Measurements from ENCODE around the gene BAHCC1. TPM values are rescaled to one million over a fixed set of nuclear protein-coding genes. Genes with fewer than 3 reads are reported as not detected.
"Not testable (repeated sequence)": the region's sequence is repeated elsewhere in the genome, so short reads cannot be mapped to it uniquely, and the experiment has no call there.

The BAHCC1 gene
- total RNA-seq, 5 donors from 2014 or later (not counting 1 experiment from before 2014, with no cell fraction given) = 0.23 to 0.82 (median 0.33) TPM

GRCh38 chr17:81425716-81426392 is 30.6 kb downstream of the BAHCC1 start:
- DNase-seq = peak in 1 of 35 experiments; percentile 22
- H3K4me3 Mint-ChIP-seq; H3K9me3 ChIP-seq; POLR2A ChIA-PET; H3K36me3 Mint-ChIP-seq; H3K27ac ChIP-seq (ENCODE audit: low read length); H3K4me3 ChIP-seq (ENCODE audit: control insufficient read depth in 1 of 2, extremely low read depth in 1 of 2, low read length in 1 of 2); H3K27ac Mint-ChIP-seq; ATAC-seq (replicated peaks in 1 of 4); CTCF ChIA-PET; H3K36me3 ChIP-seq (ENCODE audit: control insufficient read depth in 2 of 2, extremely low read depth in 1 of 2, insufficient read depth in 1 of 2, low read length in 1 of 2); H3K9me3 Mint-ChIP-seq: not testable (repeated sequence)
- Histone ChIP-seq H3K4me1 (ENCODE audit: control insufficient read depth in 1 of 2, extremely low read depth in 1 of 2, insufficient read depth in 2 of 2, low read length in 2 of 2) (peaks cover 0 to 48% of the 10 kb centered on the region in 2 experiments), H3K27me3 (replicated peaks in 1 of 2; ENCODE audit: control insufficient read depth in 2 of 2, extremely low read depth in 1 of 2, insufficient read depth in 2 of 2, low read length in 1 of 2) (peaks cover 0 to 74% of the 10 kb centered on the region in 2 experiments)
- 21% methylated on average over 3 of the region's 4 CpGs for WGBS (ENCODE audit: insufficient coverage)
- Mint-ChIP-seq H3K4me1 (peaks cover 0 to 13% (median 11%) of the 10 kb centered on the region in 3 donors), H3K27me3 (peaks cover 0 to 20% of the 10 kb centered on the region in 2 donors)

GRCh38 chr17:81426393-81427172 is 31.3 kb downstream of the BAHCC1 start:
- H3K9me3 ChIP-seq = no peaks in the 10 kb centered on the region
- Mint-ChIP-seq H3K27me3 (peaks cover 0 to 24% of the 10 kb centered on the region in 2 donors), H3K4me1 (peaks cover 0 to 13% (median 11%) of the 10 kb centered on the region in 3 donors), H3K27ac (no peak overlapping the region), H3K36me3 (no peaks in the 10 kb centered on the region), H3K4me3 (no peak overlapping the region), H3K9me3 (no peaks in the 10 kb centered on the region)
- ChIA-PET POLR2A (no interaction called here), CTCF (no interaction called here)
- peaks cover 0 to 74% of the 10 kb centered on the region in 2 experiments for H3K27me3 ChIP-seq (replicated peaks in 1 of 2; ENCODE audit: control insufficient read depth in 2 of 2, extremely low read depth in 1 of 2, insufficient read depth in 2 of 2, low read length in 1 of 2)
- DNase-seq (peak in 1 of 35 experiments; percentile 26), ATAC-seq (replicated peaks in 1 of 4) (no peak)
- H3K36me3 ChIP-seq (ENCODE audit: control insufficient read depth in 2 of 2, extremely low read depth in 1 of 2, insufficient read depth in 1 of 2, low read length in 1 of 2) = no peaks in the 10 kb centered on the region
- 12% methylated on average over 18 of the region's 22 CpGs for whole genome bisulfite sequencing (ENCODE audit: insufficient coverage)
- H3K27ac ChIP-seq (ENCODE audit: low read length) = no peak overlapping the region
- peaks cover 0 to 48% of the 10 kb centered on the region in 2 experiments for H3K4me1 ChIP-seq (ENCODE audit: control insufficient read depth in 1 of 2, extremely low read depth in 1 of 2, insufficient read depth in 2 of 2, low read length in 2 of 2)
- H3K4me3 ChIP-seq (ENCODE audit: control insufficient read depth in 1 of 2, extremely low read depth in 1 of 2, low read length in 1 of 2) = no peak overlapping the region

DNA sequence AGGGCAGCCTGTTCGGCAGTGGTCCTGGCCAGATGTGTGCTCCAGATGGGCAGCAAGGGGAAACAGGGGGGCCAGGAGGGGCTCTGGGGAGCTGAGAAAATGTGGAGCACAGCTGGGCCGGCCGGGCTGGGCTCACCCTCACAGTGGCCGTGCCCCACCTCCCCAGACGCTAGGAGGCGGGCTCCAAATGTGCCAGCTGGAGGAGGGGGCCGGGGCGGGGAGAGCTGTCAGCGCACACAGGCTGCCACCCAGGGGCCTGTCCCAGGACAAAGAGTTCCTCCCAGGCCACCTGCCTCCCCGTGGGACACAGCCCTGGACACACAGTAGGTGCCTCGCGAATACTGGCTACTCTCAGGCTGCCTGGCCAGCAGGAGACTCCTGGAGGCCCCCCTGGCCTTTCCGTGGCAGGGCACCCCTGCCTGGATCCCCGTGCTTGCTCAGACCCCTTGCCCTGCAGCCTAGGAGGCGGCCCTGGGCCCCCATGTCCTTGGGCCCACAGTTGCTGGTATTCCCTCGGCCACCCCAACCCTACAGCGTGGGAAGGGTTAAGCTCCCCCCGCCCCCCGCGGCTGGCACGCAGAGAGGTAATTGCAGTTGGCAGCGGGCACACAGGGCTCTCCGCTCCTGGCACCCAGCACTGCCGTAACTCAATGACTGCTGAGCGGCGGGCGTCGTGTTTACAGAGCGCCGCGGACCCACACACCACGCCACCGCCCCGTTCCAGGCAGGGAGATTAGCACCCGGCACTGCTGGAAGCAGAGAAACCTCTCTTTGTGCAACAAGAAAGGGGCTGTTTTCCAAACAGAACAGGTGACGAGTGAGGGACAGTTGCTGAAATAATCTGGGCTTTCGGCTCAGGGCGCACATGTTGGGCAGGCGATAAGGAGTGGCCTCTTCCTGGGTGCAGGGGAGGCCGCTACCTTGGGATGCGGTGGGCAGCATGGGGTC is 32.2 kb downstream of the BAHCC1 start:
- Mint-ChIP-seq H3K36me3 (no peaks in the 10 kb centered on the region), H3K4me1 (peaks cover 0 to 13% (median 11%) of the 10 kb centered on the region in 3 donors), H3K27me3 (peaks cover 0 to 28% of the 10 kb centered on the region in 2 donors), H3K4me3 (peak overlapping the region in 1 of 3 donors; percentile 60), H3K9me3 (no peaks in the 10 kb centered on the region), H3K27ac (no peak overlapping the region)
- DNase-seq (peak in 6 of 35 experiments; percentile 9 to 36 (median 17)), ATAC-seq (replicated peaks in 1 of 4) (peak in 3 of 4 experiments; percentile 32 to 42 (median 40))
- CTCF ChIA-PET = no interaction called here
- Histone ChIP-seq H3K27ac (ENCODE audit: low read length) (no peak overlapping the region), H3K9me3 (no peaks in the 10 kb centered on the region), H3K27me3 (replicated peaks in 1 of 2; ENCODE audit: control insufficient read depth in 2 of 2, extremely low read depth in 1 of 2, insufficient read depth in 2 of 2, low read length in 1 of 2) (peaks cover 0 to 74% of the 10 kb centered on the region in 2 experiments), H3K4me1 (ENCODE audit: control insufficient read depth in 1 of 2, extremely low read depth in 1 of 2, insufficient read depth in 2 of 2, low read length in 2 of 2) (peaks cover 0 to 48% of the 10 kb centered on the region in 2 experiments), H3K36me3 (ENCODE audit: control insufficient read depth in 2 of 2, extremely low read depth in 1 of 2, insufficient read depth in 1 of 2, low read length in 1 of 2) (no peaks in the 10 kb centered on the region), H3K4me3 (ENCODE audit: control insufficient read depth in 1 of 2, extremely low read depth in 1 of 2, low read length in 1 of 2) (peak overlapping the region in 1 of 2 donors; percentile 27)
- WGBS (ENCODE audit: insufficient coverage) = 7% methylated on average over 36 of the region's 41 CpGs
- POLR2A ChIA-PET = no interaction called here

DNA sequence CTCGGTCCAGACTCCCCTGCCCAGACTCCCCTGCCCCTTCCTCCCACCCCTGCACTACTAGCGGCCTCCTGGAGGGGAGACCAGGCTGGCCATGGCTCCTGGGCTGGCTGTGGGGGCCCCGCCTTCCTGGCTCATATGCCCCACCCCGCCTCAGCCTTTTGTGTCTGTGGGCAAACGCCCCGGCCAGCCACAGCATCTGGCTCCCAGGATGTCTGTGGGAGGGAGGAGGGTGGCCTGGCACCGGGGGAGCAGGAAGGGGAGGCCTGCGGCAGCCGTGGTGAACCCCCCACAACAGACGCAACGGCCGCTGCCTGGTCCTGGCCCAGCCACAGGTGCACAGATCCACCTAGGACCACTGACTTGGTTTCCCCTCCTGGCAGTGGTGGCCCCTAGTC is 32.9 kb downstream of the BAHCC1 start:
- no peaks in the 10 kb centered on the region for H3K36me3 ChIP-seq (ENCODE audit: control insufficient read depth in 2 of 2, extremely low read depth in 1 of 2, insufficient read depth in 1 of 2, low read length in 1 of 2)
- H3K4me1 ChIP-seq (ENCODE audit: control insufficient read depth in 1 of 2, extremely low read depth in 1 of 2, insufficient read depth in 2 of 2, low read length in 2 of 2) = peaks cover 0 to 48% of the 10 kb centered on the region in 2 experiments
- ATAC-seq (replicated peaks in 1 of 4) (peak; percentile 15 to 28 (median 18)), DNase-seq (peak in 5 of 35 experiments; percentile 9 to 37 (median 18))
- peaks cover 0 to 75% of the 10 kb centered on the region in 2 experiments for H3K27me3 ChIP-seq (replicated peaks in 1 of 2; ENCODE audit: control insufficient read depth in 2 of 2, extremely low read depth in 1 of 2, insufficient read depth in 2 of 2, low read length in 1 of 2)
- Mint-ChIP-seq H3K9me3 (no peaks in the 10 kb centered on the region), H3K27ac (no peak overlapping the region), H3K4me3 (peak overlapping the region in 1 of 3 donors; percentile 60), H3K4me1 (peaks cover 0 to 13% (median 11%) of the 10 kb centered on the region in 3 donors), H3K36me3 (no peaks in the 10 kb centered on the region), H3K27me3 (peaks cover 0 to 32% of the 10 kb centered on the region in 2 donors)
- no peaks in the 10 kb centered on the region for H3K9me3 ChIP-seq
- no peak overlapping the region for H3K27ac ChIP-seq (ENCODE audit: low read length)
- CTCF ChIA-PET = interaction anchor here in 1 of 2 donors (0.6 kb wide), 1 partner anchor 384 kb away, joined by 7 read pairs; no protein-coding TSS in a partner anchor
- 0% methylated on average over 6 of the region's 12 CpGs for WGBS (ENCODE audit: insufficient coverage)
- no peak overlapping the region for H3K4me3 ChIP-seq (ENCODE audit: control insufficient read depth in 1 of 2, extremely low read depth in 1 of 2, low read length in 1 of 2)
- POLR2A ChIA-PET = no interaction called here

DNA sequence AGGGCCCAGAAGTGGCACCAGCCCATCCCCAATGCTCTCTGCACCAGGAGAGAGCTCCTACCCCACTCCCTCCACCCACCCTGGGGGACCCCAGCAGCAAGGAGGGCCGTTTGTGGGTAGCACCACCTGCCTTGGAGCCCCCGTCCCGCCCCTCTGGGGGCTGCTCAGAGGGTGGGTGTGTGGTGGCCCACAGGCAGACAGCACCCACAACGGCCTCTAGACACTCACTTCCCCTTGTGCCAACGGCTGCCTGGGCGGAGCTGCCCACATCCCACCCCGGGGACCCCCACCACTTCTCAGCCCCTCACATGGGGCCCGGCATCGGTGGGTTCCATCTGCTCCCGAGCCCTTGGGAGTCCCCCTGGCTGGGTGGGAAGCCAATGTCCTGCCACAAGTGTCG is 33.3 kb downstream of the BAHCC1 start:
- Histone ChIP-seq H3K9me3 (no peaks in the 10 kb centered on the region), H3K27ac (ENCODE audit: low read length) (no peak overlapping the region), H3K36me3 (ENCODE audit: control insufficient read depth in 2 of 2, extremely low read depth in 1 of 2, insufficient read depth in 1 of 2, low read length in 1 of 2) (no peaks in the 10 kb centered on the region), H3K27me3 (replicated peaks in 1 of 2; ENCODE audit: control insufficient read depth in 2 of 2, extremely low read depth in 1 of 2, insufficient read depth in 2 of 2, low read length in 1 of 2) (peaks cover 0 to 76% of the 10 kb centered on the region in 2 experiments), H3K4me1 (ENCODE audit: control insufficient read depth in 1 of 2, extremely low read depth in 1 of 2, insufficient read depth in 2 of 2, low read length in 2 of 2) (peaks cover 0 to 48% of the 10 kb centered on the region in 2 experiments), H3K4me3 (ENCODE audit: control insufficient read depth in 1 of 2, extremely low read depth in 1 of 2, low read length in 1 of 2) (no peak overlapping the region)
- Mint-ChIP-seq H3K27ac (peak overlapping the region in 1 of 2 donors; percentile 8), H3K27me3 (peaks cover 0 to 34% of the 10 kb centered on the region in 2 donors), H3K4me1 (peaks cover 0 to 13% (median 11%) of the 10 kb centered on the region in 3 donors), H3K9me3 (no peaks in the 10 kb centered on the region), H3K4me3 (peak overlapping the region in 1 of 3 donors; percentile 35), H3K36me3 (no peaks in the 10 kb centered on the region)
- DNase-seq (peak in 2 of 35 experiments; percentile 18 to 33), ATAC-seq (replicated peaks in 1 of 4) (peak in 1 of 4 experiments; percentile 18)
- POLR2A ChIA-PET = no interaction called here
- 1% methylated on average over 8 of the region's 11 CpGs for WGBS (ENCODE audit: insufficient coverage)
- CTCF ChIA-PET = interaction anchor here in 1 of 2 donors (0.6 kb wide), 1 partner anchor 384 kb away, joined by 7 read pairs; no protein-coding TSS in a partner anchor

All from T-cell (primary cell).